Measurements from ENCODE around the gene ZHX3.

DNA sequence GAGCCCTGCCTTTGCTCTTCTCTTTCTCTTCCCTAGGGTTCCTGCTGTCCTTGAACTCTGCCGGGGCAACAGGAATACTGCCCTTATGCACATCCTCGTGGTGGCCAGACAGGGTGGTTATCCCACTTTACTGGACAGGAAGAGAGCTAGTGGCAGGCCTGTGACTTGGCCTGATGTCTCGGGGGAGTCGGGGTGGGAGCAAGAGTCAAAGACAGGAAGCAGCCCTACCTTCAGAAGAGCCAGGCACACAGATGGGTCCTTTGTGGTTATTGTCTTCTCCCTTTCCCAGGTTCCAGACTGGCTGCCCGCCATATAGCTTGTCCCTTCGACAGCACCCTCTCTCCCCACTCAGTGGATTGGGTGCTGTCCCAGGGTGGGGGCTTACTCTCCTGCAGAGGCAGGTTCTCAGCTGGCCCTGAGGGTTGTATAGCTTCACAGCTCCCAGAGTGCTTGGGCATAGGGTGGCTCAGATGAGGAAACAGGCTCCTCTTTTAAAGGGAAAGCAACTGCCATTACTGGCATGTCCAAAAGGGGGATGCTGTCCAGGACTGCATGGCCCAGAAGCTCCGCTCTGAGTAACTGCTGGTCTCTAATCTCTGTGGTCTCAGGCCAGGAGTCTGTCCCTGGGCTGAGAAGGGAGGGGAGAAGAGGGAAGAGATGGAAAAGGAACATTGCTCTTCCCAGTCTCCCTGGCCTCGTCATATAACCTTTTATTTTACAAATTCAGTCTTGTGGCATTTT is 162.9 kb downstream of the ZHX3 start:
- TF ChIP-seq, protein P1, sequence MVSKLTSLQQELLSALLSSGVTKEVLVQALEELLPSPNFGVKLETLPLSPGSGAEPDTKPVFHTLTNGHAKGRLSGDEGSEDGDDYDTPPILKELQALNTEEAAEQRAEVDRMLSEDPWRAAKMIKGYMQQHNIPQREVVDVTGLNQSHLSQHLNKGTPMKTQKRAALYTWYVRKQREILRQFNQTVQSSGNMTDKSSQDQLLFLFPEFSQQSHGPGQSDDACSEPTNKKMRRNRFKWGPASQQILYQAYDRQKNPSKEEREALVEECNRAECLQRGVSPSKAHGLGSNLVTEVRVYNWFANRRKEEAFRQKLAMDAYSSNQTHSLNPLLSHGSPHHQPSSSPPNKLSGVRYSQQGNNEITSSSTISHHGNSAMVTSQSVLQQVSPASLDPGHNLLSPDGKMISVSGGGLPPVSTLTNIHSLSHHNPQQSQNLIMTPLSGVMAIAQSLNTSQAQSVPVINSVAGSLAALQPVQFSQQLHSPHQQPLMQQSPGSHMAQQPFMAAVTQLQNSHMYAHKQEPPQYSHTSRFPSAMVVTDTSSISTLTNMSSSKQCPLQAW (CRISPR knock-in tag; IDR thresholded peaks at IDR 0.05): no peak
- TF ChIP-seq FOXA3 (CRISPR knock-in tag; IDR thresholded peaks at IDR 0.05) (no peak), POLR2AphosphoS2 (IDR thresholded peaks at IDR 0.05; ENCODE audit: low read depth, low read length) (no peak), HDAC2 (CRISPR knock-in tag; IDR thresholded peaks at IDR 0.05) (no peak), ZSCAN22 (CRISPR knock-in tag; IDR thresholded peaks at IDR 0.05) (no peak), MXD4 (CRISPR knock-in tag; IDR thresholded peaks at IDR 0.05) (no peak), ATF5 (CRISPR knock-in tag; IDR thresholded peaks at IDR 0.05; ENCODE audit: low read depth) (no peak)
